ENCODE results near the gene ARID3A.
A peak's percentile ranks its signal among the peaks of the same experiment; 100 is the strongest.
"Not testable (repeated sequence)": the region's sequence is repeated elsewhere in the genome, so short reads cannot be mapped to it uniquely, and the experiment has no call there.

ARID3A gene

DNA sequence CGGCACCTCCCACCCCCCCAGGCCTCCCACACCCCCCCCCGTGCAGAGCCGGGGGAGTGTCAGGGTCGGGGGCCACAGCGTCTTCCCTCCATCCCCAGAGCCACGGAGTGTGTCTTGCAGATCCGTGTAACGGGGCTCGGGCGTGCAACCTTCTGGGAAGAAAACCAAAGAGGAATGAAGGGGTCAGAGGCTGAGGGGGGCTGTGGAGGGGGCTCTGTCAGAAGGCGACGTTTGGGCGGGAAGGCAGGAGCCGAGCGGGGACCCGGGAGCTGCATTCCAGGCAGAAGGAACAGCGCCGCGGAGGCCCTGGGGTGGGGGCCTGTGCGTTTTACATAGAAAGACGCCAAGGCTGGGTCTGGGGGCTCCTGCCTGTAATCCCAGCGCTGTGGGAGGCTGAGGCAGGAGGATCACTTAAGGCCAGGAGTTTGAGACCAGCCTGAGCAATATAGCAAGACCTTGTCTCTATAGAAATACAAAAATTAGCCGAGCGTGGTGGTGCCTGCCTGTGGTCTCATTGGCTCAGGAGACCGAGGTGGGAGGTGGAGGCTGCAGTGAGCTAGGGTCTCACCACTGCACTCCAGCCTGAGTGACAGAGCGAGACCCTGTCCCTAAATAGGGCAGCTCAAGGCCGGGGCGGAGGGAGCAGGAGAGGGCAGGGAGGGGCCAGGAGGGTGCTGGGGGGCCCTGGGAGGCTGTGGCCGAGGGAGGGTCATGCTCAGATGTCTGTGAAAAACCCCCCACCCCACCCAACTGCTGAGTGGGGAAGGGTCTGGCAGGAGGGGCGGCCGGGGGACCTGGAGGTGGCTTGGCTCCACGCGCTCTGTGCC, 27.8 kb downstream of the ARID3A start:
- no peak for DNase-seq (ENCODE audit: low spot score)
- in situ Hi-C loops (cut with MboI; ENCODE audit: low sequenced_read_pairs, unreplicated experiment), result no loop called here

DNA sequence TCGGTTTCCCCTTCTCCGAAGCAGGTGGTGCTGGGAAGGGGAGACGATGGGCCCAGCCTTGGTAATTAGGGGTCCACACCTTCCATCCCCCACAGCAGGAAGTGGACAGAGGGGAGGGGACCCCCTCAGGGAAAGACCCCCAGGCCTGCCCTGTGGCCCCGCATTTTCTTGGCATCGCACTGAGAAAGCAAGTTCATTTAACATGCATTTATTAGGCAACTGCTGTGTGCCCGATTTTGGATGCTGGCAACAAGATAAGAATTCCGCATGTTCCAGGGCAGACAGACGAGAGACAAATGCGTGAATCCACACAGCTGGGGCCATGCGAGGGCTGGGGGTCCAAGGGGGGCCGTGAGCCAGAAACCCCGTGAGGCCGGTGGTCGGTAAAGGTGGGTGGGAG, 28.4 kb downstream of the ARID3A start:
- in situ Hi-C loops (cut with MboI; ENCODE audit: low sequenced_read_pairs, unreplicated experiment), result no loop called here
- DNase-seq (ENCODE audit: low spot score), result no peak
- TF ChIP-seq, protein P1, sequence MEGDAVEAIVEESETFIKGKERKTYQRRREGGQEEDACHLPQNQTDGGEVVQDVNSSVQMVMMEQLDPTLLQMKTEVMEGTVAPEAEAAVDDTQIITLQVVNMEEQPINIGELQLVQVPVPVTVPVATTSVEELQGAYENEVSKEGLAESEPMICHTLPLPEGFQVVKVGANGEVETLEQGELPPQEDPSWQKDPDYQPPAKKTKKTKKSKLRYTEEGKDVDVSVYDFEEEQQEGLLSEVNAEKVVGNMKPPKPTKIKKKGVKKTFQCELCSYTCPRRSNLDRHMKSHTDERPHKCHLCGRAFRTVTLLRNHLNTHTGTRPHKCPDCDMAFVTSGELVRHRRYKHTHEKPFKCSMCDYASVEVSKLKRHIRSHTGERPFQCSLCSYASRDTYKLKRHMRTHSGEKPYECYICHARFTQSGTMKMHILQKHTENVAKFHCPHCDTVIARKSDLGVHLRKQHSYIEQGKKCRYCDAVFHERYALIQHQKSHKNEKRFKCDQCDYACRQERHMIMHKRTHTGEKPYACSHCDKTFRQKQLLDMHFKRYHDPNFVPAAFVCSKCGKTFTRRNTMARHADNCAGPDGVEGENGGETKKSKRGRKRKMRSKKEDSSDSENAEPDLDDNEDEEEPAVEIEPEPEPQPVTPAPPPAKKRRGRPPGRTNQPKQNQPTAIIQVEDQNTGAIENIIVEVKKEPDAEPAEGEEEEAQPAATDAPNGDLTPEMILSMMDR (IDR thresholded peaks at IDR 0.05; ENCODE audit: borderline replicate concordance, control extremely low read depth, extremely low read depth, insufficient read depth, missing control alignments), result no peak

More for the DNA sequence above, 27.8 kb downstream of the ARID3A start:
- TF ChIP-seq, protein P1 (IDR thresholded peaks at IDR 0.05; ENCODE audit: borderline replicate concordance, control extremely low read depth, extremely low read depth, insufficient read depth, missing control alignments), result no peak

DNA sequence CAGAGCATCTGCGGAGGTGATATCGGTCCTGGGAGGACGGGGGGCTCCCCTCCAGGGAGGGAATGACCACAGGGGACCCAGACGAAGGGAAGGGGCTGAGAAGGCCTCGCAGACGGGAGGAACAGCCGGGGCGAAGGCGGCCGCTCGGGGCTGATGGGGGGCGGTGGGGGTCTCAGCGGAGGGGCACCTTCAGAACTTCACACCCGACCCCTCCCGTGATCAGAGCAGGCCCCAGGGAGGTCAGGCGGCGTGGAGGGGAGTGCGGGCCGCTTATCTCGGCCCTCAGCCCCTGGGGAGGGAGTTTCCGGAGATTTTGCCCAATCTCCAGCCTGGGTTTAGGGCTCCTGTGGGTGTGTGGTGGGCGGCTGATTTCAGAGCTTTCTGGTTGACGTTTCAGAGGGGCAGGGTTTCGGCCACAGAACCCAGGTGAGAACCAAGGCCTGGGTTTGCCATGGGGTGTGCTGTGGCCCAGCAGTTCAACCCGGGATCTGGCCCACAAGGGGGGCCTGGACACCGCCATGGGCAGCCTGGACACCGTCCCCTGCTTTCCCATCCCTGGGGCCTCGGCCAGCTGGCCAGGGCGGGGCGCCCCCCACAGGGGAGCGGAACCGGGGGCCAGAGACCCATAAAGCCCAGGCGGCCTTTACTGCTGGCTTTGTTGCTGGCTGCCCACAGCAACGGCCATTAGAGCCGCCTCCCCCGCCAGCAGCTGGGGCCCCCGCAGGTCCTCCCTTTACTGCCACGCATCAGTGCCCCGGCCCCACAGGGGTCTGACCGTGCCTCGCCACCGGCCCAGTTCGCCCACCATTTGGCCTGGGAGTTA, 29.0 kb downstream of the ARID3A start:
- DNase-seq (ENCODE audit: low spot score), result peak; percentile 90
- TF ChIP-seq, protein P1 (IDR thresholded peaks at IDR 0.05; ENCODE audit: borderline replicate concordance, control extremely low read depth, extremely low read depth, insufficient read depth, missing control alignments), result no peak
- in situ Hi-C loops (cut with MboI; ENCODE audit: low sequenced_read_pairs, unreplicated experiment), result no loop called here

DNA sequence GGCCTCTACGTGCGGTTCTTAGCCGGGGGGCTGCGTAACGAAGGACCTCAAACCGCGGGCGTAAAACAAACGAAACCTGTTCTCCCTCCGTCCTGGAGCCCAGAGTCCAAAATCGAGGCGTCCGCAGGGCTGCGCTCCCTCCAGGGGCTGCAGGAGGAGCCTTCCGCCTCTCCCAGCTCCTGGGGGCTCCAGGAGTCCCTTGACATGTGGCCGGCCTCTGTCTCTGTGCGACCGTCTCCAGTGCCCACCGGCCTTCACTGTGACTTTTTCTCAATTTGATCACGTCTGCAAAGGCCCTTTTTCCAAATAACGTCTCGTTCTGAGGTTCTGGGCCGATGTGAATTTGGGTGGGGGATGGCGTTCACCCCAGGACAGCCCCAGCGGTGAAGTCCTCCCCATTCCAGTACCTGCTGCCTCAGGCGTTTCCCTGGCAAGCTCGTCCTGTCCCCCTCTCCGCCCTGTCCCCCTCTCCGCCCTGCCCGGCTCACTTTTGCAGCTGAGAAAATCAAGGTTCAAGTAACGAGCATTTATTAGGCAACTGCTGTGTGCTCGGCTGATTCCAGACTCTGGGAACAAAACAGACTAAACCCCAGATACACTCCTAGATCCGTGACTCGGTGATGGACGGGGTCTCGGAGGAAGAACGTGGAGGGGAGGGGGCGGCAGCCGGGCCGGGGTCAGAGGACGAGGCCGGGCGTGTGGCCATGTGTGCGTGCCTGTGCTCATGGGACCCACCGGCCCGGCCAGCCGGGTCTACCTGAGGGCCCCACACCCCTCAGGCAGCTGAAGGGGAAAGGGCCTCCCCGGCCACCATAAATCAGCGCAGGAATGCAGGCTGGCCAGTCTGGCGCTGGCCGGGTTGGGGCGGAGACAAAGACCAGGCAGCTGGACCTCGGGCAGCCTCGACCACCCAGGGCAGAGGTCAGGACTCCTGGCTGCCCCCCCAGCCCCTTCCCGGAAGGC, 30.2 kb downstream of the ARID3A start:
- in situ Hi-C loops (cut with MboI; ENCODE audit: low sequenced_read_pairs, unreplicated experiment), result no loop called here
- DNase-seq (ENCODE audit: low spot score), result no peak
- TF ChIP-seq, protein P1 (IDR thresholded peaks at IDR 0.05; ENCODE audit: borderline replicate concordance, control extremely low read depth, extremely low read depth, insufficient read depth, missing control alignments), result no peak

DNA sequence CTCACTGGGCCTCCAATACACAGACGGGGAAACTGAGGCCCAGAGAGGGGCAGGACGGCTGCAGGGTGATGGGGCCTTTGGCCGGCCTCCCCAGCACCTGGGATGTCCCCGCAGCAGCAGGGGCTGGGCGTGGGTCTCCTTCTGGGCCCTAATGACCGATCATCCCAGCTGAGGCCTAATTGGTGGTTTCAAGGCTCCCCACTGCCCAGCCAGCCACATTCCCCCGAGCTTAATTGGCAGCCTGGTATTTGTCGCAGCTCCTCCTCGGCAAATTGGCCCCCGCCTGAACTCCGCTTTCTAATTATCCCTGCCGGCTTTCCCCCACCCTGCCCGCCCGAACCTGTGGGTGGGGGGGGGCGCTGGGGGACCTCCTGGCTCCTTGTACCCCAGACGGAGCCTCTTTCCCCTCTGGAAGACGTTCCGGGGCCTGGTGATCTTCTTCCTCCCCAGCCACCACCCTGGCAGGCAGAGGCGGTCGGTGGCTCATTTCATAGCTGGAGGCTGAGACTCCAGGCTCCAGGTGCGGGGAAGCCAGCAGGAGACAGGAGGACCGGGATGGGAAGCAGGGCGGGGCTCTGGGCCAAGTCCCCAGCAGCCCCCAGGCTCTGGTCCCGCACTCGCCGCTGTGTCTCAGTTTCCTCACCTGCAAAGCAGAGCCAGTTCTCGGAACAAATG, 31.1 kb downstream of the ARID3A start:
- in situ Hi-C loops (cut with MboI; ENCODE audit: low sequenced_read_pairs, unreplicated experiment), result no loop called here
- TF ChIP-seq, protein P1 (IDR thresholded peaks at IDR 0.05; ENCODE audit: borderline replicate concordance, control extremely low read depth, extremely low read depth, insufficient read depth, missing control alignments), result no peak
- DNase-seq (ENCODE audit: low spot score), result no peak

DNA sequence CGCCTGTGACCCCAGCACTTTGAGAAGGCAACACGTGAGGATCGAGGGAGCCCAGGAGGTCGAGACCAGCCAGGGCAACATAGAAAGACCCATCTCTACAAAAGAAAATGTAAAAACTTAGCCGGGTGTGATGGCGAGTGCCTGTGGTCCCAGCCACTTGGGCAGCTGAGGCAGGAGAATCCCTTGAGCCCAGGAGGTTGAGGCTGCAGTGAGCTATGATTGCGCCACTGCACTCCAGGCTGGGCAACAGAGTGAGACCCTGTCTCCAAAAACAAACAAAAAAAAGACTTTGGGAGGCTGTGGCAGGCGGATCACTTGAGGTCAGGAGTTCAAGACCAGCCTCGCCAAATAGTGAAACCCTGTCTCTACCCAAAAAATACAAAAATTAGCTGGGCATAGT, 31.7 kb downstream of the ARID3A start:
- DNase-seq (ENCODE audit: low spot score); in situ Hi-C loops (cut with MboI; ENCODE audit: low sequenced_read_pairs, unreplicated experiment): not testable (repeated sequence)
